ENCODE data around the gene GASK1A.

GRCh38 chr3:43071313-43071893 is 92.3 kb downstream of the GASK1A start:
- no peak for TF ChIP-seq POLR2AphosphoS5 (IDR thresholded peaks at IDR 0.05)
- no peak for TF ChIP-seq CTCF (IDR thresholded peaks at IDR 0.05)

Data from breast epithelium (tissue), 3 donors.